ENCODE measurements around the gene BRSK2. TPM values are rescaled to one million over a fixed set of nuclear protein-coding genes. Genes with fewer than 3 reads are reported as not detected.
"Not testable (repeated sequence)": the region's sequence is repeated elsewhere in the genome, so short reads cannot be mapped to it uniquely, and the experiment has no call there.

The BRSK2 gene
- total RNA-seq, 2 donors from 2014 or later = 67.5 to 113 TPM

DNA sequence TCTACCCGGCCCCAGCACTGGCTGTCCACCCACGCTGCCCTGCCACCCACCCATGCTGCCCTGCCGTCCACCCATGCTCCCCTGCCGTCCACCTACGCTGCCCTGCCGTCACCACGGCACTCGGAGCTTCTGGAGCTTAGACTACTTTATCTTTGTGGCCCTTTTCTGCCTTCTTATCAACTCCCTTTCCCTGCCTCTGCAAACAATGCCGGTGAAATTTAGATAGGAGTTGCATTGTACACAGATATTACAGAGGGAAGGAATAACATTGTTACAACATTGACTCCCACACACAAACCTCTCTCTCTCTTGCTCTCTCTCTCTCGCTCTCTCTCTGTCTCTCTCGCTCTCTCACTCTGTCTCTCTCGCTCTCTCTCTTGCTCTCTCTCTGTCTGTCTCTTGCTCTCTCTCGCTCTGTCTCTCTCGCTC is 33.7 kb upstream of the BRSK2 start:
- intact Hi-C loops (cut with DNase I) = no loop called here
- 10 to 15% methylated on average over 13 to 14 of the region's 14 CpGs for WGBS, 2 donors
- TF ChIP-seq POLR2A (IDR thresholded peaks at IDR 0.05) (no peak), CTCF (IDR thresholded peaks at IDR 0.05) (no peak)
- H3K36me3 ChIP-seq (replicated peaks in 1 of 2; ENCODE audit: insufficient read depth in 1 of 2, low read depth in 2 of 2) = no peaks in the 10 kb centered on the region
- peaks cover 0 to 4% of the 10 kb centered on the region in 2 donors for H3K27me3 ChIP-seq
- peak; percentile 61 for ATAC-seq
- no peaks in the 10 kb centered on the region for H3K9me3 ChIP-seq
- no peak overlapping the region for H3K4me3 ChIP-seq
- H3K4me1 ChIP-seq = peaks cover 12% of the 10 kb centered on the region
- H3K27ac ChIP-seq = no peak overlapping the region
- DNase-seq = no peak

DNA sequence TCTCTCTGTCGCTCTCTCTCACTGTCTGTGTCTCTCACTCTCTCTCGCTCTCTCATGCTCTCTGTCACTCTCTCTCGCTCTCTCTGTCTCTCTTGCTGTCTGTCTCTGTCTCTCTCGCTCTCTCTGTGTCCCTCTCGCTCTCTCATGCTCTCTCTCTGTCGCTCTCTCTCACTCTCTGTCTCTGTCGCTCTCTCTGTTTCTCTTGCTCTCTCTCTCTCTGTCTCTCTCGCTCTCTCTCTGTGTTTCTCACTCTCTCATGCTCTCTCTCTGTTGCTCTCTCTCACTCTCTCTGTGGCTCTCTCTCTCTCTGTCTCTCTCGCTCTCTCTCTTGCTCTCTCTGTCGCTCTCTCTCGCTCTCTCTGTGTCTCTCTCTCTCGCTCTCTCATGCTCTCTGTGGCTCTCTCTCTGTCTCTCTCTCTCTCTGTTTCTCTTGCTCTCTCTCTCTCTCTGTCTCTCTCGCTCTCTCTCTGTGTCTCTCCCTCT is 33.2 kb upstream of the BRSK2 start:
- intact Hi-C loops (cut with DNase I) = no loop called here
- no peak overlapping the region for H3K27ac ChIP-seq
- no peaks in the 10 kb centered on the region for H3K36me3 ChIP-seq (replicated peaks in 1 of 2; ENCODE audit: insufficient read depth in 1 of 2, low read depth in 2 of 2)
- H3K4me1 ChIP-seq = peaks cover 12% of the 10 kb centered on the region
- WGBS, 2 donors = 72 to 77% methylated on average over 13 of the region's 13 CpGs
- DNase-seq (no peak), ATAC-seq (peak; percentile 10)
- no peak for TF ChIP-seq POLR2A (IDR thresholded peaks at IDR 0.05)
- no peak for TF ChIP-seq CTCF (IDR thresholded peaks at IDR 0.05)
- H3K27me3 ChIP-seq = peaks cover 0 to 4% of the 10 kb centered on the region in 2 donors
- no peak overlapping the region for H3K4me3 ChIP-seq
- H3K9me3 ChIP-seq = no peaks in the 10 kb centered on the region

- ATAC-seq = no peak
- intact Hi-C loops (cut with DNase I) = no loop called here
- no peak for TF ChIP-seq POLR2A (IDR thresholded peaks at IDR 0.05)
- TF ChIP-seq CTCF (IDR thresholded peaks at IDR 0.05) = no peak
- WGBS, 2 donors = 76 to 80% methylated on average over 10 to 16 of the region's 16 CpGs
- no peaks in the 10 kb centered on the region for H3K36me3 ChIP-seq (replicated peaks in 1 of 2; ENCODE audit: insufficient read depth in 1 of 2, low read depth in 2 of 2)
- DNase-seq = no peak
- no peaks in the 10 kb centered on the region for H3K9me3 ChIP-seq
- no peak overlapping the region for H3K27ac ChIP-seq
- H3K4me1 ChIP-seq = peaks cover 12% of the 10 kb centered on the region
- no peak overlapping the region for H3K4me3 ChIP-seq
- H3K27me3 ChIP-seq = peaks cover 0 to 4% of the 10 kb centered on the region in 2 donors
Observed at GRCh38 chr11:1358286-1358685, 31.4 kb upstream of the BRSK2 start.

- ATAC-seq; DNase-seq; intact Hi-C loops (cut with DNase I); H3K4me3 ChIP-seq; H3K27me3 ChIP-seq; H3K36me3 ChIP-seq (replicated peaks in 1 of 2; ENCODE audit: insufficient read depth in 1 of 2, low read depth in 2 of 2); H3K27ac ChIP-seq; H3K9me3 ChIP-seq: not testable (repeated sequence)
- H3K4me1 ChIP-seq = peaks cover 12% of the 10 kb centered on the region
- WGBS, 2 donors = 93 to 94% methylated on average over 17 of the region's 17 CpGs
Observed at GRCh38 chr11:1358931-1359330, 30.8 kb upstream of the BRSK2 start.

DNA sequence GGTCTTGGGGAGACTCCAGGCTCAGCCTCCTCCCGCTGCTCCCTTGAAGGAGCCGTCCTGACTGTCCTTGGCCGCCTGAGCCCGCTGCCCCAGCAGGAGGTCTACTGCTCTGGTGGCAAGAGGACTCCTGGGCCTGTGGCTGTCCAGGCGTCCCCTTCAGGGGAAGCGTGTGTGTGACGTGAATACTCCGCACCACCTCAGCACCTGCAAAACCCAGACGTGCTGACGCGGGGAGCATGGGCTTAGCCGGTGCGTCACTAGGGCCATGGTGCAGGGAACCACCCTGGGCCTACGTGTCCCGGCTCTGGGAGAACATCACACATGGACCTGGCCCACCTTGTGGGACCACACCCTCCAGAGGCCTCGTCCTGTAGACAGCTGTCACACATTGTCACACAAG is 30.2 kb upstream of the BRSK2 start:
- H3K27me3 ChIP-seq = peaks cover 0 to 4% of the 10 kb centered on the region in 2 donors
- H3K36me3 ChIP-seq (replicated peaks in 1 of 2; ENCODE audit: insufficient read depth in 1 of 2, low read depth in 2 of 2) = no peaks in the 10 kb centered on the region
- WGBS, 2 donors = 94% methylated on average over 5 to 16 of the region's 16 CpGs
- DNase-seq = no peak
- no peak overlapping the region for H3K27ac ChIP-seq
- peaks cover 0 to 6% (median 0%) of the 10 kb centered on the region in 3 donors for H3K9me3 ChIP-seq
- no peak for ATAC-seq
- TF ChIP-seq CTCF (IDR thresholded peaks at IDR 0.05) (no peak), POLR2A (IDR thresholded peaks at IDR 0.05) (no peak)
- intact Hi-C loops (cut with DNase I) = no loop called here
- peaks cover 12% of the 10 kb centered on the region for H3K4me1 ChIP-seq
- H3K4me3 ChIP-seq = no peak overlapping the region
